Measurements from ENCODE around the gene YRDC.

DNA sequence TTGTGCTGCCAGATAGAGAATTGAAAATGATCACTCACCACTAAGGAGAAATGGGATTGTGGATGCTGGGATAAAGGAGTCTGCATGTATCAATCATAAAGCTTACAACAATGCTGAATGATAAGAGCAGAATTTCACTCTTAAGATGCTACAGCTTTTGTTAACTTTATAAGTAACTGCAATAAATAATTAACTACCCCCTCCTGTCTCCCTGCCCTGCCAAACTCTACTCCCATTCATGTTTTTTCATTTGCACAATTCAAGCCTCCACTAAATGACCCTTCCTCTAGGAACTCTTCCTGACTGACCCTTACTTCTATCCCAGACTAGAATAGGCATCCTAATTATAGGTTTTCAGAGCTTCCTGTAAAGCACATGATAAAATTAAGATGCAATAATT, 36.5 kb upstream of the YRDC start:
- TF ChIP-seq, protein P1, sequence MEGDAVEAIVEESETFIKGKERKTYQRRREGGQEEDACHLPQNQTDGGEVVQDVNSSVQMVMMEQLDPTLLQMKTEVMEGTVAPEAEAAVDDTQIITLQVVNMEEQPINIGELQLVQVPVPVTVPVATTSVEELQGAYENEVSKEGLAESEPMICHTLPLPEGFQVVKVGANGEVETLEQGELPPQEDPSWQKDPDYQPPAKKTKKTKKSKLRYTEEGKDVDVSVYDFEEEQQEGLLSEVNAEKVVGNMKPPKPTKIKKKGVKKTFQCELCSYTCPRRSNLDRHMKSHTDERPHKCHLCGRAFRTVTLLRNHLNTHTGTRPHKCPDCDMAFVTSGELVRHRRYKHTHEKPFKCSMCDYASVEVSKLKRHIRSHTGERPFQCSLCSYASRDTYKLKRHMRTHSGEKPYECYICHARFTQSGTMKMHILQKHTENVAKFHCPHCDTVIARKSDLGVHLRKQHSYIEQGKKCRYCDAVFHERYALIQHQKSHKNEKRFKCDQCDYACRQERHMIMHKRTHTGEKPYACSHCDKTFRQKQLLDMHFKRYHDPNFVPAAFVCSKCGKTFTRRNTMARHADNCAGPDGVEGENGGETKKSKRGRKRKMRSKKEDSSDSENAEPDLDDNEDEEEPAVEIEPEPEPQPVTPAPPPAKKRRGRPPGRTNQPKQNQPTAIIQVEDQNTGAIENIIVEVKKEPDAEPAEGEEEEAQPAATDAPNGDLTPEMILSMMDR (IDR thresholded peaks at IDR 0.05; ENCODE audit: insufficient read depth, low read depth, low read length) = no peak
- no peak for TF ChIP-seq EZH2 (IDR thresholded peaks at IDR 0.05; ENCODE audit: insufficient read depth, low read length)

All from astrocyte (in vitro differentiated cells and primary cell).